Measurements from ENCODE around the gene KEL. TPM values are rescaled to one million over a fixed set of nuclear protein-coding genes. Genes with fewer than 3 reads are reported as not detected.

KEL gene
- total RNA-seq, 1 donor: not detected

GRCh38 chr7:142901426-142902259 lies 60.5 kb downstream of the KEL start:
- Histone ChIP-seq H2AFZ (ENCODE audit: low read length) (no peak overlapping the region), H3K4me3 (ENCODE audit: insufficient read depth, low read length) (no peak overlapping the region), H3K27ac (ENCODE audit: low read depth, low read length) (no peak overlapping the region), H4K20me1 (ENCODE audit: insufficient read depth, low read length) (no peaks in the 10 kb centered on the region), H3K4me1 (ENCODE audit: insufficient read depth, low read length) (no peaks in the 10 kb centered on the region), H3K4me2 (ENCODE audit: insufficient read depth, low read length) (no peak overlapping the region), H3K27me3 (ENCODE audit: insufficient read depth, low read length) (no peaks in the 10 kb centered on the region), H3K9me3 (ENCODE audit: low read depth, low read length) (no peaks in the 10 kb centered on the region), H3K79me2 (ENCODE audit: insufficient read depth, low read length) (no peaks in the 10 kb centered on the region), H3K36me3 (ENCODE audit: insufficient read depth, low read length) (no peaks in the 10 kb centered on the region)
- TF ChIP-seq CTCF (IDR thresholded peaks at IDR 0.05; ENCODE audit: extremely low read depth, low read depth, low read length): no peak
- no peak for DNase-seq (ENCODE audit: insufficient read length, low spot score, missing footprints)

GRCh38 chr7:142899661-142900060 lies 62.5 kb downstream of the KEL start:
- H3K4me1 ChIP-seq (ENCODE audit: insufficient read depth, low read length): no peaks in the 10 kb centered on the region
- no peaks in the 10 kb centered on the region for H3K36me3 ChIP-seq (ENCODE audit: insufficient read depth, low read length)
- H3K27me3 ChIP-seq (ENCODE audit: insufficient read depth, low read length): peaks cover 3% of the 10 kb centered on the region
- no peak for TF ChIP-seq CTCF (IDR thresholded peaks at IDR 0.05; ENCODE audit: extremely low read depth, low read depth, low read length)
- H3K4me2 ChIP-seq (ENCODE audit: insufficient read depth, low read length): no peak overlapping the region
- H3K79me2 ChIP-seq (ENCODE audit: insufficient read depth, low read length): no peaks in the 10 kb centered on the region
- no peak overlapping the region for H3K4me3 ChIP-seq (ENCODE audit: insufficient read depth, low read length)
- no peaks in the 10 kb centered on the region for H4K20me1 ChIP-seq (ENCODE audit: insufficient read depth, low read length)
- no peak overlapping the region for H3K27ac ChIP-seq (ENCODE audit: low read depth, low read length)
- no peak overlapping the region for H2AFZ ChIP-seq (ENCODE audit: low read length)
- no peak for DNase-seq (ENCODE audit: insufficient read length, low spot score, missing footprints)
- no peaks in the 10 kb centered on the region for H3K9me3 ChIP-seq (ENCODE audit: low read depth, low read length)

- H3K27ac ChIP-seq (ENCODE audit: low read depth, low read length): no peak overlapping the region
- DNase-seq (ENCODE audit: insufficient read length, low spot score, missing footprints): no peak
- H3K4me2 ChIP-seq (ENCODE audit: insufficient read depth, low read length): no peak overlapping the region
- no peaks in the 10 kb centered on the region for H3K4me1 ChIP-seq (ENCODE audit: insufficient read depth, low read length)
- no peak for TF ChIP-seq CTCF (IDR thresholded peaks at IDR 0.05; ENCODE audit: extremely low read depth, low read depth, low read length)
- no peak overlapping the region for H3K4me3 ChIP-seq (ENCODE audit: insufficient read depth, low read length)
- peaks cover 3% of the 10 kb centered on the region for H3K27me3 ChIP-seq (ENCODE audit: insufficient read depth, low read length)
- no peaks in the 10 kb centered on the region for H3K9me3 ChIP-seq (ENCODE audit: low read depth, low read length)
- H2AFZ ChIP-seq (ENCODE audit: low read length): no peak overlapping the region
- no peaks in the 10 kb centered on the region for H3K79me2 ChIP-seq (ENCODE audit: insufficient read depth, low read length)
- no peaks in the 10 kb centered on the region for H4K20me1 ChIP-seq (ENCODE audit: insufficient read depth, low read length)
- no peaks in the 10 kb centered on the region for H3K36me3 ChIP-seq (ENCODE audit: insufficient read depth, low read length)
These were observed 63.6 kb downstream of the KEL start for GRCh38 chr7:142898377-142899170.

GRCh38 chr7:142897691-142898090 lies 64.5 kb downstream of the KEL start:
- TF ChIP-seq CTCF (IDR thresholded peaks at IDR 0.05; ENCODE audit: extremely low read depth, low read depth, low read length): no peak
- no peaks in the 10 kb centered on the region for H3K9me3 ChIP-seq (ENCODE audit: low read depth, low read length)

More at GRCh38 chr7:142897691-142898090, 64.5 kb downstream of the KEL start:
- Histone ChIP-seq H3K4me2 (ENCODE audit: insufficient read depth, low read length) (no peak overlapping the region), H3K36me3 (ENCODE audit: insufficient read depth, low read length) (no peaks in the 10 kb centered on the region), H3K27me3 (ENCODE audit: insufficient read depth, low read length) (peaks cover 3% of the 10 kb centered on the region), H3K27ac (ENCODE audit: low read depth, low read length) (no peak overlapping the region), H4K20me1 (ENCODE audit: insufficient read depth, low read length) (no peaks in the 10 kb centered on the region), H3K4me3 (ENCODE audit: insufficient read depth, low read length) (no peak overlapping the region), H3K4me1 (ENCODE audit: insufficient read depth, low read length) (no peaks in the 10 kb centered on the region), H3K79me2 (ENCODE audit: insufficient read depth, low read length) (no peaks in the 10 kb centered on the region), H2AFZ (ENCODE audit: low read length) (no peak overlapping the region)
- DNase-seq (ENCODE audit: insufficient read length, low spot score, missing footprints): no peak
